HCT116 (cell line): ENCODE data around the gene CISD3. TPM values are rescaled to one million over a fixed set of nuclear protein-coding genes. Genes with fewer than 3 reads are reported as not detected.

ENCODE experiments used
- ATAC-seq: fragments of 200-7000 bp; cut with Tn5 transposase; 2 replicates; pipeline ENCODE4 v1.9.1; 2020; ENCODE audit warnings: mild to moderate bottlenecking, moderate library complexity
- BruUV-seq: library from RNA; stranded (reverse); fragments of 400-500 nt; replicated peaks from 2 replicates; lab custom pipeline; 2021; lab: Mats Ljungman, UMichigan
- CTCF ChIA-PET: fragments of 300-600 bp; sonication (Branson Sonifier 250); formaldehyde crosslinking; loops from one replicate; lab custom pipeline; 2021; ENCODE audit warnings: antibody characterized with exemption; lab: Charles Lee
- POLR2A ChIA-PET: fragments of 300-600, 350-600 bp; sonication (Branson Sonifier 250); formaldehyde crosslinking; loops from one replicate; lab custom pipeline; 2021; ENCODE audit warnings: antibody characterized with exemption; lab: Charles Lee
- RAD21 ChIA-PET, 2 experiments: fragments of 300-600 bp; sonication (Branson Sonifier 250); formaldehyde crosslinking; loops; one replicate each; lab custom pipeline; 2023; ENCODE audit warnings: low total read pairs in 2 of 2; ENCODE audit not compliant: uncharacterized antibody in 2 of 2, unreplicated experiment in 2 of 2, low non-redundant PET in 1 of 2; lab: Charles Lee
- DNase-seq: peaks from one replicate; pipeline ENCODE4 v3.0.0-alpha.2; 2010; ENCODE audit warnings: low read depth, low spot score
- H2AFZ ChIP-seq: fragments of 200-600 bp; shearing (Covaris generic), sonication (generic); 2 replicates; pipeline ENCODE4 v1.6.1; 2017; ENCODE audit warnings: low read depth, mixed run types, mixed read lengths, antibody characterized with exemption, low read length; ENCODE audit not compliant: poor library complexity, severe bottlenecking
- H3K27ac ChIP-seq: 2 replicates; pipeline ENCODE4 v1.5.1; 2012; ENCODE audit warnings: low read depth, low read length
- H3K27me3 ChIP-seq: fragments of 200-600 bp; sonication (generic); 2 replicates; pipeline ENCODE4 v1.6.1; 2016; ENCODE audit warnings: mixed run types, low read length, mixed read lengths; ENCODE audit not compliant: insufficient read depth
- H3K36me3 ChIP-seq, 2 experiments: fragments of 200-500 bp in 1 of 2; fragments of 200-600 bp in 1 of 2; sonication (Bioruptor generic) in 1 of 2; sonication (generic) in 1 of 2; 2 replicates each; pipeline versions ENCODE4 v1.5.1 to v1.6.1; 2014 to 2016; ENCODE audit warnings: low read length in 2 of 2, inconsistent platforms in 1 of 2, mixed read lengths in 1 of 2, mixed run types in 1 of 2; ENCODE audit not compliant: insufficient read depth in 2 of 2, control insufficient read depth in 1 of 2
- H3K4me1 ChIP-seq, 2 experiments: fragments of 200-600 bp in 1 of 2; sonication (generic) in 1 of 2; 2 replicates each; pipeline versions ENCODE4 v1.5.1 to v1.6.1; 2012 to 2017; ENCODE audit warnings: low read length in 2 of 2, inconsistent platforms in 1 of 2, mild to moderate bottlenecking in 1 of 2, mixed read lengths in 1 of 2, mixed run types in 1 of 2, moderate library complexity in 1 of 2; ENCODE audit not compliant: insufficient read depth in 2 of 2, control insufficient read depth in 1 of 2
- H3K4me2 ChIP-seq: fragments of 200-600 bp; sonication (generic); 2 replicates; pipeline ENCODE4 v1.6.1; 2017; ENCODE audit warnings: mixed run types, low read length, mixed read lengths
- H3K4me3 ChIP-seq, 2 experiments: fragments of 200-600 bp in 1 of 2; sonication (generic) in 1 of 2; replicated peaks in 1 of 2; 2 replicates each; pipeline ENCODE4 v1.5.1; 2011 to 2016; ENCODE audit warnings: low read length in 2 of 2, control low read depth in 1 of 2, low read depth in 1 of 2, mild to moderate bottlenecking in 1 of 2, mixed read lengths in 1 of 2, mixed run types in 1 of 2
- H3K79me2 ChIP-seq: fragments of 200-600 bp; sonication (generic); 2 replicates; pipeline ENCODE4 v1.6.1; 2017; ENCODE audit warnings: mild to moderate bottlenecking, mixed run types, low read length, moderate library complexity, mixed read lengths; ENCODE audit not compliant: insufficient read depth
- H3K9ac ChIP-seq: fragments of 200-600 bp; sonication (generic); 2 replicates; pipeline ENCODE4 v1.6.1; 2016; ENCODE audit warnings: low read length, mixed read lengths
- H3K9me2 ChIP-seq: fragments of 200-600 bp; sonication (generic), shearing (Covaris generic); 2 replicates; pipeline ENCODE4 v1.6.1; 2017; ENCODE audit warnings: mixed run types, mild to moderate bottlenecking, moderate library complexity; ENCODE audit not compliant: insufficient read depth
- H3K9me3 ChIP-seq, 2 experiments: fragments of 200-500 bp in 1 of 2; fragments of 200-600 bp in 1 of 2; sonication (Bioruptor generic) in 1 of 2; sonication (generic) in 1 of 2; 2 replicates each; pipeline ENCODE4 v1.6.1; 2014 to 2017; ENCODE audit warnings: low read length in 2 of 2, mixed read lengths in 2 of 2, inconsistent platforms in 1 of 2, low read depth in 1 of 2, mild to moderate bottlenecking in 1 of 2, mixed run types in 1 of 2, moderate library complexity in 1 of 2; ENCODE audit not compliant: control insufficient read depth in 1 of 2, insufficient read depth in 1 of 2
- H4K20me1 ChIP-seq: fragments of 200-600 bp; sonication (generic), shearing (Covaris generic); 2 replicates; pipeline ENCODE4 v1.6.1; 2017; ENCODE audit warnings: mixed run types, mild to moderate bottlenecking, moderate library complexity; ENCODE audit not compliant: insufficient read depth
- CBX3 ChIP-seq: IDR thresholded peaks from 2 replicates; pipeline ENCODE4 v1.6.1; 2012; ENCODE audit warnings: low read depth
- CEBPB ChIP-seq: IDR thresholded peaks from 2 replicates; pipeline ENCODE4 v1.6.1; 2012; ENCODE audit warnings: low read depth
- EGR1 ChIP-seq: IDR thresholded peaks from 2 replicates; pipeline ENCODE4 v1.6.1; 2012; ENCODE audit warnings: low read depth
- ELF1 ChIP-seq: IDR thresholded peaks from 2 replicates; pipeline ENCODE4 v1.6.1; 2012; ENCODE audit warnings: low read depth, borderline replicate concordance
- EZH2 ChIP-seq: fragments of 200-600 bp; sonication (generic); IDR thresholded peaks from 2 replicates; pipeline ENCODE4 v1.6.1; 2017; ENCODE audit warnings: antibody characterized with exemption, mixed run types
- EZH2phosphoT487 ChIP-seq: fragments of 200-600 bp; IDR thresholded peaks from 2 replicates; pipeline ENCODE4 v1.6.1; 2018; ENCODE audit warnings: antibody characterized with exemption, borderline replicate concordance
- FOSL1 ChIP-seq: IDR thresholded peaks from 2 replicates; pipeline ENCODE4 v1.6.1; 2012; ENCODE audit warnings: low read depth
- JUND ChIP-seq: IDR thresholded peaks from 2 replicates; pipeline ENCODE4 v1.6.1; 2012
- POLR2AphosphoS5 ChIP-seq: IDR thresholded peaks from 2 replicates; pipeline ENCODE4 v1.6.1; 2011; ENCODE audit warnings: mild to moderate bottlenecking, low read depth, low read length, moderate library complexity
- RAD21 ChIP-seq: IDR thresholded peaks from 2 replicates; pipeline ENCODE4 v1.6.1; 2012; ENCODE audit warnings: low read depth, mild to moderate bottlenecking
- SP1 ChIP-seq: IDR thresholded peaks from 2 replicates; pipeline ENCODE4 v1.6.1; 2012; ENCODE audit warnings: low read depth
- SRF ChIP-seq: IDR thresholded peaks from 2 replicates; pipeline ENCODE4 v1.6.1; 2012; ENCODE audit warnings: low read depth
- TCF7L2 ChIP-seq: IDR thresholded peaks from 2 replicates; pipeline ENCODE4 v1.7.0; 2011; ENCODE audit warnings: borderline replicate concordance, inconsistent platforms; ENCODE audit not compliant: insufficient read depth, insufficient read length; ENCODE audit errors: extremely low read depth
- ZFX ChIP-seq: fragments of 450-650 bp; IDR thresholded peaks from 2 replicates; pipeline ENCODE4 v1.6.1; 2017
- intact Hi-C: fragments of 100-400 bp; cut with micrococcal nuclease; formaldehyde crosslinking; loops from 2 replicates; pipeline ENCODE4 v1.10.0; 2022
- total RNA-seq: library from RNA; stranded (reverse); gene quantifications from one replicate; pipeline ENCODE4 v1.2.1, GENCODE V29; 2021; ENCODE audit not compliant: unreplicated experiment
- TF ChIP-seq, protein P1 (sequence below): IDR thresholded peaks from 2 replicates; pipeline ENCODE4 v1.6.1; 2012
- TF ChIP-seq, protein P2 (sequence below): IDR thresholded peaks from 2 replicates; pipeline ENCODE4 v1.6.1; 2011; ENCODE audit warnings: mild to moderate bottlenecking, low read length, moderate library complexity; ENCODE audit not compliant: insufficient replicate concordance; ENCODE audit errors: extremely low read depth
- TF ChIP-seq, protein P3 (sequence below), 3 experiments: fragments of 200-600 bp in 1 of 3; sonication (generic) in 1 of 3; IDR thresholded peaks in 2 of 3; conservative IDR thresholded peaks in 1 of 3; 2 replicates each; pipeline ENCODE4 v1.5.1; 2012 to 2017; ENCODE audit warnings: low read depth in 2 of 3, low read length in 2 of 3, antibody characterized with exemption in 1 of 3, borderline replicate concordance in 1 of 3, control low read depth in 1 of 3, mild to moderate bottlenecking in 1 of 3, mixed read lengths in 1 of 3, mixed run types in 1 of 3, moderate library complexity in 1 of 3; ENCODE audit not compliant: insufficient read depth in 1 of 3
- TF ChIP-seq, protein P4 (sequence below): IDR thresholded peaks from 2 replicates; pipeline ENCODE4 v1.6.1; 2012
- TF ChIP-seq, protein P5 (sequence below): IDR thresholded peaks from 2 replicates; pipeline ENCODE4 v1.6.1; 2012; ENCODE audit warnings: low read depth

The CISD3 gene
- total RNA-seq, 1 experiment from 2014 or later, result 50.2 TPM

DNA sequence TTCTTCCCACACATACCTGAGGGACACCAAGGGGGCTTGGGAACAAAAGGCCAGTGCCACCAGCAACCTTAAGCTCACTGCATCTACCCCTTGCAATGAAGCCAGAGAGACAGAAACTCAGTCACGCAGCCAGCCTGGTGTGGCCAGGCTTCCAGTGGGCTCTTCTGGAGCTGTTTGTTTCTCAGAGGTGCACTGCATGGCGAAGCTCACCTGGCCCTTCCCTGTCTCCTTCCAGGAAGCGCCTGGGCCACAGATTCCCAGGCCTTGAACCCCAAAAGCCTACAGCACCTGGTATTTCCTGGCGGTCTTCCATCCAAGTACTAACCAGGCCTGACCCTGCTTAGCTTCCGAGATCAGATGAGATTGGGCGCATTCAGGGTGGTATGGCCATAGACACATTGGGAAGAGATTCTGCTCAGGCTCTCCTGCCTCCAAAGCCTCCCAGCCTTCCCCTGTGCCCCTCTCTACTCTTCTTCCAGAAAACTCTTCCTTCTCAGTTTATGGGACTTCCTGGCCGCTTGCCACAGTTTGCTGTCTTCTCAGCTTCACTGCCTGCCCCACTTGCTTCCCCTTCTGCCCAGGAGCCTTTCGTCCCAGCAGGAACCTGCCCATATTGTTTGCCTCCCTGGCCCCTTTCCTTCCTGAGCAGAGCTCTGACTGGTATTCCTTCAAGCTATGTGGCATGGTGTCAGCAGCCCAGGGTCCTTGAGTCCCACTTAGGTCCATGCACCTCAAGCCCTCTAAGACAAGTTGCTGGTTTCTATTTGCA lies 1.6 kb downstream of the CISD3 start:
- peaks cover 11 to 39% of the 10 kb centered on the region in 2 experiments; a peak in 3 of 4 replicates for H3K4me1 ChIP-seq
- peak overlapping the region; percentile 90 for H3K4me2 ChIP-seq
- H4K20me1 ChIP-seq, result no peaks in the 10 kb centered on the region
- H3K9me3 ChIP-seq, result no peaks in the 10 kb centered on the region
- CTCF ChIA-PET, result interaction anchor here (0.9 to 1.6 kb wide), 4 partner anchors 12 to 55 kb away, joined by 3 to 4 read pairs (median 4); partner anchors contain the start of gene PSMB3
- peaks cover 8 to 31% of the 10 kb centered on the region in 2 experiments; a peak in 3 of 4 replicates for H3K36me3 ChIP-seq
- ATAC-seq, result no peak
- no peak for DNase-seq
- H3K9ac ChIP-seq, result peak overlapping the region; percentile 88
- H2AFZ ChIP-seq, result no peak overlapping the region
- no TSS peak for BruUV-seq
- H3K4me3 ChIP-seq, result peak overlapping the region; percentile 91 to 95
- POLR2A ChIA-PET, result interaction anchor here (1.1 kb wide), 1 partner anchor 13 kb away, joined by 3 read pairs; no protein-coding TSS in a partner anchor
- H3K79me2 ChIP-seq, result peaks cover 37% of the 10 kb centered on the region
- RAD21 ChIA-PET, result no interaction called here
- peak overlapping the region; percentile 96 for H3K27ac ChIP-seq
- no peaks in the 10 kb centered on the region for H3K9me2 ChIP-seq
- no peaks in the 10 kb centered on the region for H3K27me3 ChIP-seq
- intact Hi-C loops, result loop anchor here (10.0 kb wide), 1 partner anchor 423 kb away; the partner anchor contains the start of gene PLXDC1
- TF ChIP-seq, protein P1, sequence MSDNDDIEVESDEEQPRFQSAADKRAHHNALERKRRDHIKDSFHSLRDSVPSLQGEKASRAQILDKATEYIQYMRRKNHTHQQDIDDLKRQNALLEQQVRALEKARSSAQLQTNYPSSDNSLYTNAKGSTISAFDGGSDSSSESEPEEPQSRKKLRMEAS, result no peak
- no peak for TF ChIP-seq RAD21
- TF ChIP-seq POLR2AphosphoS5, result no peak
- TF ChIP-seq, protein P2, sequence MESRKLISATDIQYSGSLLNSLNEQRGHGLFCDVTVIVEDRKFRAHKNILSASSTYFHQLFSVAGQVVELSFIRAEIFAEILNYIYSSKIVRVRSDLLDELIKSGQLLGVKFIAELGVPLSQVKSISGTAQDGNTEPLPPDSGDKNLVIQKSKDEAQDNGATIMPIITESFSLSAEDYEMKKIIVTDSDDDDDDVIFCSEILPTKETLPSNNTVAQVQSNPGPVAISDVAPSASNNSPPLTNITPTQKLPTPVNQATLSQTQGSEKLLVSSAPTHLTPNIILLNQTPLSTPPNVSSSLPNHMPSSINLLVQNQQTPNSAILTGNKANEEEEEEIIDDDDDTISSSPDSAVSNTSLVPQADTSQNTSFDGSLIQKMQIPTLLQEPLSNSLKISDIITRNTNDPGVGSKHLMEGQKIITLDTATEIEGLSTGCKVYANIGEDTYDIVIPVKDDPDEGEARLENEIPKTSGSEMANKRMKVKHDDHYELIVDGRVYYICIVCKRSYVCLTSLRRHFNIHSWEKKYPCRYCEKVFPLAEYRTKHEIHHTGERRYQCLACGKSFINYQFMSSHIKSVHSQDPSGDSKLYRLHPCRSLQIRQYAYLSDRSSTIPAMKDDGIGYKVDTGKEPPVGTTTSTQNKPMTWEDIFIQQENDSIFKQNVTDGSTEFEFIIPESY, result no peak
- TF ChIP-seq CBX3, result no peak
- no peak for TF ChIP-seq ZFX
- TF ChIP-seq ELF1, result no peak
- TF ChIP-seq SRF, result no peak
- TF ChIP-seq FOSL1, result no peak
- TF ChIP-seq JUND, result no peak
- TF ChIP-seq, protein P3, sequence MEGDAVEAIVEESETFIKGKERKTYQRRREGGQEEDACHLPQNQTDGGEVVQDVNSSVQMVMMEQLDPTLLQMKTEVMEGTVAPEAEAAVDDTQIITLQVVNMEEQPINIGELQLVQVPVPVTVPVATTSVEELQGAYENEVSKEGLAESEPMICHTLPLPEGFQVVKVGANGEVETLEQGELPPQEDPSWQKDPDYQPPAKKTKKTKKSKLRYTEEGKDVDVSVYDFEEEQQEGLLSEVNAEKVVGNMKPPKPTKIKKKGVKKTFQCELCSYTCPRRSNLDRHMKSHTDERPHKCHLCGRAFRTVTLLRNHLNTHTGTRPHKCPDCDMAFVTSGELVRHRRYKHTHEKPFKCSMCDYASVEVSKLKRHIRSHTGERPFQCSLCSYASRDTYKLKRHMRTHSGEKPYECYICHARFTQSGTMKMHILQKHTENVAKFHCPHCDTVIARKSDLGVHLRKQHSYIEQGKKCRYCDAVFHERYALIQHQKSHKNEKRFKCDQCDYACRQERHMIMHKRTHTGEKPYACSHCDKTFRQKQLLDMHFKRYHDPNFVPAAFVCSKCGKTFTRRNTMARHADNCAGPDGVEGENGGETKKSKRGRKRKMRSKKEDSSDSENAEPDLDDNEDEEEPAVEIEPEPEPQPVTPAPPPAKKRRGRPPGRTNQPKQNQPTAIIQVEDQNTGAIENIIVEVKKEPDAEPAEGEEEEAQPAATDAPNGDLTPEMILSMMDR (IDR thresholded peaks at IDR 0.05 in 2 of 3, conservative IDR thresholded peaks at IDR 0.05 in 1 of 3; ENCODE audit: borderline replicate concordance in 1 of 3, insufficient read depth in 1 of 3, low read depth in 2 of 3, low read length in 2 of 3), result no peak
- TF ChIP-seq EZH2, result no peak
- TF ChIP-seq, protein P4, sequence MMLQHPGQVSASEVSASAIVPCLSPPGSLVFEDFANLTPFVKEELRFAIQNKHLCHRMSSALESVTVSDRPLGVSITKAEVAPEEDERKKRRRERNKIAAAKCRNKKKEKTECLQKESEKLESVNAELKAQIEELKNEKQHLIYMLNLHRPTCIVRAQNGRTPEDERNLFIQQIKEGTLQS, result no peak
- no peak for TF ChIP-seq SP1
- TF ChIP-seq TCF7L2, result no peak
- TF ChIP-seq EGR1, result no peak
- no peak for TF ChIP-seq EZH2phosphoT487
- TF ChIP-seq, protein P5, sequence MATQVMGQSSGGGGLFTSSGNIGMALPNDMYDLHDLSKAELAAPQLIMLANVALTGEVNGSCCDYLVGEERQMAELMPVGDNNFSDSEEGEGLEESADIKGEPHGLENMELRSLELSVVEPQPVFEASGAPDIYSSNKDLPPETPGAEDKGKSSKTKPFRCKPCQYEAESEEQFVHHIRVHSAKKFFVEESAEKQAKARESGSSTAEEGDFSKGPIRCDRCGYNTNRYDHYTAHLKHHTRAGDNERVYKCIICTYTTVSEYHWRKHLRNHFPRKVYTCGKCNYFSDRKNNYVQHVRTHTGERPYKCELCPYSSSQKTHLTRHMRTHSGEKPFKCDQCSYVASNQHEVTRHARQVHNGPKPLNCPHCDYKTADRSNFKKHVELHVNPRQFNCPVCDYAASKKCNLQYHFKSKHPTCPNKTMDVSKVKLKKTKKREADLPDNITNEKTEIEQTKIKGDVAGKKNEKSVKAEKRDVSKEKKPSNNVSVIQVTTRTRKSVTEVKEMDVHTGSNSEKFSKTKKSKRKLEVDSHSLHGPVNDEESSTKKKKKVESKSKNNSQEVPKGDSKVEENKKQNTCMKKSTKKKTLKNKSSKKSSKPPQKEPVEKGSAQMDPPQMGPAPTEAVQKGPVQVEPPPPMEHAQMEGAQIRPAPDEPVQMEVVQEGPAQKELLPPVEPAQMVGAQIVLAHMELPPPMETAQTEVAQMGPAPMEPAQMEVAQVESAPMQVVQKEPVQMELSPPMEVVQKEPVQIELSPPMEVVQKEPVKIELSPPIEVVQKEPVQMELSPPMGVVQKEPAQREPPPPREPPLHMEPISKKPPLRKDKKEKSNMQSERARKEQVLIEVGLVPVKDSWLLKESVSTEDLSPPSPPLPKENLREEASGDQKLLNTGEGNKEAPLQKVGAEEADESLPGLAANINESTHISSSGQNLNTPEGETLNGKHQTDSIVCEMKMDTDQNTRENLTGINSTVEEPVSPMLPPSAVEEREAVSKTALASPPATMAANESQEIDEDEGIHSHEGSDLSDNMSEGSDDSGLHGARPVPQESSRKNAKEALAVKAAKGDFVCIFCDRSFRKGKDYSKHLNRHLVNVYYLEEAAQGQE, result no peak
- no peak for TF ChIP-seq CEBPB
